GDM1 (cell line): ENCODE data around the gene STAT3.
"Not testable (repeated sequence)": the region's sequence is repeated elsewhere in the genome, so short reads cannot be mapped to it uniquely, and the experiment has no call there.

Experiments used
- DNase-seq: peaks from one replicate; lab custom pipeline; 2025; lab: John Stamatoyannopoulos, UW

The STAT3 gene

GRCh38 chr17:42388381-42389134 is at the start of gene STAT3:
TSS of gene STAT3 (minus strand) at chr17:42388442. CDS start at chr17:42348516, 39,926 bp downstream.
- DNase-seq: peak; percentile 100

GRCh38 chr17:42436391-42436790 is 48.1 kb upstream of the STAT3 start:
- no peak for DNase-seq

GRCh38 chr17:42431758-42432161 is 43.5 kb upstream of the STAT3 start:
- no peak for DNase-seq

GRCh38 chr17:42429726-42430447 is 41.6 kb upstream of the STAT3 start:
- DNase-seq: no peak

- peak; percentile 68 for DNase-seq
These were observed 40.1 kb upstream of the STAT3 start for GRCh38 chr17:42428141-42428944.

GRCh38 chr17:42424991-42425610 is 36.9 kb upstream of the STAT3 start:
- DNase-seq: no peak

GRCh38 chr17:42423766-42424165 is 35.5 kb upstream of the STAT3 start:
- DNase-seq: no peak

GRCh38 chr17:42422958-42423712 is 34.9 kb upstream of the STAT3 start, which contains the start of gene CAVIN1:
TSS of gene CAVIN1 (minus strand) at chr17:42423256. CDS start at chr17:42423097, 159 bp downstream.
- DNase-seq: peak; percentile 40

GRCh38 chr17:42422412-42422957 is 34.2 kb upstream of the STAT3 start:
- no peak for DNase-seq

- no peak for DNase-seq
These were observed 33.5 kb upstream of the STAT3 start for GRCh38 chr17:42421507-42422338.

GRCh38 chr17:42421136-42421506 is 32.9 kb upstream of the STAT3 start:
- no peak for DNase-seq

GRCh38 chr17:42417981-42418380 is 29.7 kb upstream of the STAT3 start:
- DNase-seq: not testable (repeated sequence)

GRCh38 chr17:42414704-42415409 is 26.6 kb upstream of the STAT3 start:
- DNase-seq: peak; percentile 90

GRCh38 chr17:42413464-42414040 is 25.3 kb upstream of the STAT3 start:
- no peak for DNase-seq

GRCh38 chr17:42411905-42412679 is 23.9 kb upstream of the STAT3 start:
- DNase-seq: no peak

- no peak for DNase-seq
These were observed 23.1 kb upstream of the STAT3 start for GRCh38 chr17:42411361-42411760.

- DNase-seq: no peak
These were observed 22.1 kb upstream of the STAT3 start for GRCh38 chr17:42410319-42410685.
